ENCODE data around the gene ADGRF1.
A peak's percentile ranks its signal among the peaks of the same experiment; 100 is the strongest.
"Not testable (repeated sequence)": the region's sequence is repeated elsewhere in the genome, so short reads cannot be mapped to it uniquely, and the experiment has no call there.

The ADGRF1 gene

DNA sequence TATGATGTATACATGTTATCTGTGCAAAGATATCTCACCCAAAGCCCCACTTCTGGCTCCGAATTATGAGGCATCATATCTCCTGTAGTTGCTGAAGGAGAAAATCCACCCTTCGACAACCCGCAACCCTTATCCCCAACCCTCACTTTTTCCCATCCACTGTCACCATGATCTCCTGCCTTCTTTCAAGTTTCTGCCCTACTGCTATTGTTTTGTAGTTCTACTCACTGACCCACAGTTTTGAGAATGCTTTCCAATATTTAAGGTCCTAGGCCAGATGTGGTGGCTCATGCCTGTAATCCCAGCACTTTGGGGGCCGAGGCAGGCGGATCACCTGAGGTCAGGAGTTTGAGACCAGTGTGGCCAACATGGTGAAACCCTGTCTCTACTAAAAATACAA, 22.2 kb downstream of the ADGRF1 start:
- DNase-seq, result no peak

GRCh38 chr6:47016909-47017308, 25.2 kb downstream of the ADGRF1 start:
- DNase-seq, result no peak

DNA sequence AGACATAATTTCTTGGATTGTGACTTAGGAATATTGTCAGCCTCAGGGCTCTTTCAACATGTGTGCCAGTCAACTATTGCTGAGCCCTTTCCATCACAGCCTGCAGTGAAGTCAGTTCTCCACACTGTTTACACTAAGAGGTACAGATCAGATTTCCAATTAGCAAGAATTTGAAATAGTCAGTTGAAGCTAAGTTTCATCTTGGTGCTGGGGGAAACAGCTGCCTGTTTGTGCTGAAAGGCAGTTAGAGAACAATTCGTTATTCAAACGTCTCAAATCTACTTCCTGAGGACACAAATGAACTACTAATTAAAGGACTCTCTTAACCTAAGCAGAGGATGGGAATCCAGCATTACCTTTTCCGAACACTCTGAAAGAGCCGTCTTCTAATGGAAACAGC, 25.9 kb downstream of the ADGRF1 start:
- DNase-seq, result peak; percentile 62

DNA sequence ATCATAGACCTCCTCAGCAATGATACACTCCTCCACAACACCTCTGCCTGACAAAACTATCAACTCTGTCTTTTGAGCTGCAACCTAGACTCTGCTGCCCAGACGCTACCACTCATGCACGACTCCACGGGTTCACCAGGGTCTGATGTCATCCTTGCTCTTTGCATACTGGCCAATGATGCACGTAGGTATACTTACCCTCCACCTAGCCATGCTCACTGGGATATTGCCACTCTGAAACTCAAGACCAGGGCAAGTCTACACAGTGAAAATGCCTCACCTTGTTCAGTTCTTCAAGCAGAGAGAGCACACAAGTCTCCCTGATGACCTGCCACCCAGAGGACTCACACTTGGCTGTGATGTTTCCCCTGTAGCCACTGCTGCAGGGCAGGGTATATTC, 27.7 kb downstream of the ADGRF1 start:
- DNase-seq, result no peak

DNA sequence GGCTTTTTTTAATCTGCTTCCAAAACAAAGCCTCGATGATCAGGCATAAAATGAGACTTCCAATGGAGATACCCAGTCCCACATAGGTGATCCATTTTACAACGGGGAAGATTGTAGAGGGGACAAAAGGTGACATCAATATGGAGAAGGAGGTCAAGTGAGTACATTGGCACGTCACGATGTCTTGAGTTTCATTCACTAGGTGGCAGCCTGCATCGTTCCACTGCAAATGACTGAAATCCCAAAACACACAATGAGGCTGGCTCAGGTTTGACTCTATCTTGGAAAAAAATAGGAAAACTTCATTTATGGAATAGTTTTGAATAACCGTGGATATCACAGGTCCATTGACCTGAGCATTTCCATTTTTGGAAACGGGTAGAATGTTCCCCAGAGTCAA, 32.5 kb downstream of the ADGRF1 start:
- no peak for DNase-seq

DNA sequence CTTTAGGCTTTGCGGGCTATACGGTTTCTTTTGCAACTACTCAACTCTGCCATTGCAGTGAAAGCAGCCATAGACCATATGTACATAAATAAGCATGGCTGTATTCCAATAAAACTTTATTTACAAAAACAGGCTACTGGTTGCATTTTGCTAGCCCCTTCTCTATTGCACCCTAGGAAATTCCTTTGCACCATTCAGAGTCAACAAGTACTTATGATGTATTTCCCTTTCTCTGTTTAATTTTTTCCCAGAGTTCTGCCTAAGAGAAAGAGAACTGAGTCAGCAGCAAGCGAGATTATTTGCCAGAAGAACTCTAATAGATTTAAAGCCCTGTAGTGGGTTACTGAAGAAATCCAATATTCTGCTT, 33.8 kb downstream of the ADGRF1 start:
- DNase-seq, result no peak

DNA sequence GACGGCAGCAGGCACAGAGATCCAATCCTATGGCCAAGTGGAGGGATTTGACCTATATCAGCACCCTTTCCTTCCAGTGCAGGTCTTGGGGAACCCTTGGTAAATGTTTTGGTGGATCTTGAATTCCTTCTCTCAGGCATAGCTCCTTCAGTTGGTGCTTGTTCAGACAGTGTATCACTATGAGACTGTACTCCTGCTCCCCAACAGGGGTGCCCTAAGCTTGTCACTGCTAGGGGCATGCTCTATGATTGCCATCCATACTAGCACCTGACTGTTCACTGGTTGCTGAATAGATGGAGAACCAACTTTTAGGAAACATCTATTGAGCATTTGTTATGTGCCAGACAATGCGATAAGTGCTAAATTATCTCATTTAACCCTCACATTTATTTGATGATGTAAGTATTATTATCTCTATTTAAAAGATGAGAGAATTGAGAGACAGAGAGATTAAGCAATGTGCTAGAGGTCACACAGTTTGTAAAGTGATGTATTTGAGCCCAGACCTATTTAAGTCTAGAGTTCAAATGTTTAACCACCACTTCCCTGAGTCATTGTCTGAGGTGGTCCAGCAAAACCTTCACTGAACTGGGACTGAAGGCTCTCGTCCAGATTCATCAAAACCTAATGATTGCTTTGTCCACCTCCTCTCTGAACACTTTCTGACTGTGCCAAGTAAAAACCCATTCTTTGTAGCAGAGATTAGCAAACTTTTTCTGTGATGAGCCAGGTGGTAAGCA, 34.3 kb downstream of the ADGRF1 start:
- no peak for DNase-seq

DNA sequence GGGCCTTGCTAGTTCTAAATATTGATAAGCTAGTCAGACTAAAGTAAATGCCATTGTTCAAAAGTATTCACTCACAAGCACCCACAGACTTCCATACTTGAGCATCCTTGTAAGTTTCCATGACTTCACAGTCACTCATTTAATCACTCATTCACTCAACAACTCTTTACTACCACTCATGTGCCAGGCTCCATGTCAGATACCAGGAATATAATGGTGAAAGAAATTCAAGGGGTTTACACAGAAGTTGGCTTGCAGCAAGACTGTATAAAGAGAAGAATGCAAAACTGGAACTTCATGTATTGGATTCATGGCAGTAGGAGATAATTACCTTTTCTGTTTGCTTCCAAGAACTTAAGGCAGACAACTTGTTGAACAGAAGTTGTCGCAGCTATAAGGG, 36.6 kb downstream of the ADGRF1 start:
- DNase-seq, result no peak

DNA sequence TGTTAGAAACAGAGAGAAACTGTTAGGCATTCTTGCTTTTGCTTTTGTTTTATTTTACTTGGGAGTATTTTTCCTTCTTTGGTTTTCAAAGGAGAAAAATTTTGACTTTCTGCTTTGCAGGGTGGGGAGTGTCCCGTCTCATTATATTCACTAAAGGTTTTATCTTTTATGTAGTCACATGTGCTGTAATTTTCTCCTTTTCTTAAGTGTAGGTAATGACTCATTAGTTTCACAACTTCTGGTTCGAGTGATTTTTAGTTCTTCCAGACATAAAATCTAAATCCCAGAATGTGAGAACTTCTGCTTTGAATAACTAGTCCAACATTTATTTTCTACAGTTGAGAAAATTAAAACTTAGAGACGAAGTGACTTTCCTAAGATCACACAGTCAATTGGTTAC, 37.7 kb downstream of the ADGRF1 start:
- no peak for DNase-seq

- DNase-seq, result no peak
Measured at GRCh38 chr6:47000842-47001241, 41.3 kb downstream of the ADGRF1 start.

GRCh38 chr6:46998436-46999017, 43.6 kb downstream of the ADGRF1 start:
- no peak for DNase-seq

DNA sequence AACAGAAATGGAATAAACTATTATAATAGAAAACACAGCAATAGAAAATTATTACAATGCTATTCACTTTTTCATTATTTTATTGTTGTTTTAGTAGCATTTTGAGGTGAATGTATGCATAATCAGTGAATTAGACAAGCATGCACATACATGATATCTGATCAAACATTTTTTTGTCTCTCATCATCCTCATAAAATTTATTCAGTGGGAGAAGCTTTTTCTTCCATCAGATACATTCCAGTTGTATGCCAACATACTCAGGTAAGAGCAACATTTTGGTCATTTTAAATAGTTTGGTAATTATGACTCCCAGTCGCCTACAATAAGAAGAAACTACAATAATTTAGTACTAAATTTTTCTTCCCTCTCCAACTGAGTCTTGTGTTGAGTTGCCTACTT, 44.5 kb downstream of the ADGRF1 start:
- DNase-seq, result no peak

DNA sequence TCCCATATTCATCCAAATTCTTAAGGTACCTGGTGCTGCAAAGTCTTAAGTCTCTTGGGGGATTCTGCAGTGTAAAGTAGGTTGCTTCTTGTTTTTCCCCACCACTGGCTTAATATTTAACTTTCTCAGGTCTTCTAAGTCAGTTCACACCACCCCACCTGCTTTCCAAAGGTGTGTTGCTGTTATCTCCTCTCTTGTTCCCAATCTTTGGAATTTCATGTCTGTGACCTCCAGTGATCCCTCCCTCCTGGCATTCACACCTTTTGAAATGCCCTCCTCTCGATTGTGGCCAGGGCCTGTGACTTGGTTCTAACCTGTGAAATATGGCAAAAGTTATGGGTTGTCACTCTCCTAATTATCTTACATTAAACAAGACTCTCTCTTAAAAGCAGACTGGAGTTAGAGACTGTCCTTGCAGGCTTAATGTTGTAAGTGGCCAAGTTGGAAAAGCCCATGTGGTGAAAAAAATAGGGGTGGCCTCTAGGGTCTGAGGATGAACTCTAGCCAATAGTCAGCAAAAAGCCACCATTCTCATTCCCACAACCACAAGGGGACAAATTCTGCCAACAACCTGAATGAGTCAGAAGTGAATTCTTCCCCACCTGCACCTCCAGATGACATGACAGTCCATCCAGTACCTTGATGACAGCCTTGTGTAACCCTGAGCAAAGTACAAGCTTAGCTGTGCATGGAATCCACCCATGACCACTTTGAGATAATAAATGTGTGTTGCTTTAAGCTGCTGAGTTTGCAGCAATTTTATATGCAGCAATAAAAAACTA, 45.1 kb downstream of the ADGRF1 start:
- DNase-seq, result no peak

DNA sequence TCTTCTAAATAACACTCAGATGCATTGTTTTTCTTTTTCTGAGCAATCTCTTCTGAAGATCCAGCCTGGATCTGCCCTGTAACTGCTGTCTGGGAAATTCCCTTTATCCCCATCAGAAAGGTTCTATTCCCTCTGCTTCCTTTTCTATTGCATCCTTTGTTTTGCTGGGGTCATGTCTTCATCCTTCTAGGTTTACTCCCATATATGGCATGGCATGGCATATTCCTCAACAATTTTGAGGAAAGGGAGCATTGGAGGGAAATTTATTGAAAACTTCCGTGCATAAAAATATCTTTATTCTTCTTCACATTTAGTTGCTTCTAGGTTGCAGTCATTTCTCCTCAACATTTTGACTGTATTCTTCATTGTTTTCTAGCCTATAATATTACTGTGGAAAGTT, 47.2 kb downstream of the ADGRF1 start:
- no peak for DNase-seq

GRCh38 chr6:46993846-46994245, 48.3 kb downstream of the ADGRF1 start:
- DNase-seq, result no peak

DNA sequence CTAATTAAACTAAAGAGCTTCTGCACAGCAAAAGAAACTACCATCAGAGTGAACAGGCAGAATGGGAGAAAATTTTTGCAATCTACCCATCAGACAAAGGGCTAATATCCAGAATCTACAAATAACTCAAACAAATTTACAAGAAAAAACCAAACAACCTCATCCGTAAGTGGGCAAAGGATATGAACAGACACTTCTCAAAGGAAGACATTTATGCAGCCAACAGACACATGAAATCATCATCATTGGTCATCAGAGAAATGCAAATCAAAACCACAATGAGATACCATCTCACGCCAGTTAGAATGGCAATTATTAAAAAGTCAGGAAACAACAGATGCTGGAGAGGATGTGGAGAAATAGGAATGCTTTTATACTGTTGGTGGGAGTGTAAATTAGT, 49.7 kb downstream of the ADGRF1 start:
- not testable (repeated sequence) for DNase-seq

GRCh38 chr6:46990818-46991510, 51.2 kb downstream of the ADGRF1 start:
- DNase-seq, result peak; percentile 20

- DNase-seq, result no peak
Measured at GRCh38 chr6:46990031-46990644, 52.0 kb downstream of the ADGRF1 start.

- DNase-seq, result no peak
Measured at GRCh38 chr6:46989398-46989797, 52.7 kb downstream of the ADGRF1 start.

GRCh38 chr6:46985943-46986342, 56.2 kb downstream of the ADGRF1 start:
- DNase-seq, result no peak

DNA sequence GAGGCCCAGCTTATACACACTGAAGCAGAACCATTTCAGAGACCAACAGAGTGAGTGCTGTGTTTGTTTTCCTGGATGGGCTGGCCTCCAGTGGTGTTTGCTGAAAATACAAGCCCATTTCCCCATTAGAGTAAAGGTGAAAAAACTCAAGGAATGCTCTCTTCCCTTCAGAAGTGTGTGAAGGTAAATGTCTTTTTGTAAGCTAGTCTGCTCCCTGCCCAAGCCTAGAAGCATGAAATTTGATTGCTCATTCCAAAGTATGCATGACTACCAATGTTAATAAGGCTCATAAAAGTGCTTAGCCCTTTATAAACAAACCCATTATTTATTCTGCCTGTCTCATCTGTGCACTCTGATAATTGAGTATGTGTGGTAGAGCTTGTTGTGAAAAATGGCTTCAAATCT, 59.1 kb downstream of the ADGRF1 start:
- no peak for DNase-seq

GRCh38 chr6:46979206-46979605, 62.9 kb downstream of the ADGRF1 start:
- DNase-seq, result no peak

DNA sequence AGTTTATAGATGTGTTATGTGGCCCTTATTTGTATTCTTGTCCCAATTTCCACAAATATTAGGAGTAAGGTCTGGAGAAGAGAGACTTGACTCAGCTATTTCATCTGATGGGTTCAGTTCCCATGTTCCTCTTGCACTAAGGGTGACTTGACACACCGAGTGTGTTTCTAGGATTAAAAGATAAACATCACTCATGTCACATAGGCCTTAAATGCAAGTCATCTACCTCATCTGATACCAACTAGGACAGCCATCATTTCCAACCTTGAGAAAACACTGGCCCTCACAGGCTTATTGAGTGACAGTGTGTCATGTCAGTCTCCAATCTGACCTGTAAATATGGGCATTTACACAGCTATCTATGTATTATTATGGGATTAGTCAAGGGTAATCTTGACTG, 67.3 kb downstream of the ADGRF1 start:
- no peak for DNase-seq
